CD4-positive, alpha-beta T cell (primary cell): ENCODE results near the gene ZSWIM5. TPM values are rescaled to one million over a fixed set of nuclear protein-coding genes. Genes with fewer than 3 reads are reported as not detected.
"Not testable (repeated sequence)": the region's sequence is repeated elsewhere in the genome, so short reads cannot be mapped to it uniquely, and the experiment has no call there.

Experiments
- ATAC-seq: fragments of 200-7000 bp; cut with Tn5 transposase; one replicate; pipeline ENCODE4 v1.10.0; 2022; ENCODE audit warnings: mild to moderate bottlenecking; ENCODE audit not compliant: poor library complexity
- CTCF ChIA-PET: fragments of 350-600 bp; sonication (Branson Sonifier 250); formaldehyde crosslinking; loops from one replicate; lab custom pipeline; 2021; ENCODE audit warnings: antibody characterized with exemption, inconsistent platforms; lab: Charles Lee
- POLR2A ChIA-PET: fragments of 350-600 bp; sonication (Branson Sonifier 250); formaldehyde crosslinking; loops from one replicate; lab custom pipeline; 2021; ENCODE audit warnings: antibody characterized with exemption, inconsistent platforms; lab: Charles Lee
- DNase-seq, 14 experiments: peaks; one replicate each; pipeline ENCODE4 v3.0.0-alpha.2; 2013 to 2020; ENCODE audit warnings: mixed read lengths in 2 of 14
- H3K27ac ChIP-seq, 2 donors: one replicate each; pipeline versions ENCODE4 v1.5.1 to v1.7.0; 2013; ENCODE audit warnings: low read length in 2 of 2, low read depth in 1 of 2, mild to moderate bottlenecking in 1 of 2
- H3K27me3 ChIP-seq, 2 experiments: 1 replicate in 1 of 2; 2 replicates in 1 of 2; pipeline versions ENCODE4 v1.6.1 to v1.7.0; 2013; ENCODE audit warnings: low read length in 2 of 2, control low read depth in 1 of 2, mild to moderate bottlenecking in 1 of 2, moderate library complexity in 1 of 2; ENCODE audit not compliant: insufficient read depth in 2 of 2, control insufficient read depth in 1 of 2
- H3K36me3 ChIP-seq: one replicate; pipeline ENCODE4 v1.6.1; 2013; ENCODE audit warnings: low read length, control low read depth; ENCODE audit not compliant: insufficient read depth
- H3K4me1 ChIP-seq: one replicate; pipeline ENCODE4 v1.6.1; 2013; ENCODE audit warnings: low read length, control low read depth; ENCODE audit not compliant: insufficient read depth
- H3K4me3 ChIP-seq: one replicate; pipeline ENCODE4 v1.5.1; 2013; ENCODE audit warnings: mild to moderate bottlenecking, low read length, moderate library complexity
- H3K9me3 ChIP-seq, 2 experiments: 1 replicate in 1 of 2; 2 replicates in 1 of 2; pipeline versions ENCODE4 v1.6.1 to v1.7.0; 2013; ENCODE audit warnings: low read length in 2 of 2, mild to moderate bottlenecking in 2 of 2, control low read depth in 1 of 2, moderate library complexity in 1 of 2; ENCODE audit not compliant: control insufficient read depth in 1 of 2, insufficient read depth in 1 of 2
- H3K27ac Mint-ChIP-seq: one replicate; pipeline ENCODE4 v1.8.0; 2020; ENCODE audit warnings: mixed read lengths
- H3K27me3 Mint-ChIP-seq: one replicate; pipeline ENCODE4 v1.8.0; 2021; ENCODE audit warnings: mixed read lengths
- H3K36me3 Mint-ChIP-seq: one replicate; pipeline ENCODE4 v1.8.0; 2021; ENCODE audit warnings: low read depth, mixed read lengths
- H3K4me1 Mint-ChIP-seq: one replicate; pipeline ENCODE4 v1.8.0; 2021; ENCODE audit warnings: low read depth, mixed read lengths
- H3K4me3 Mint-ChIP-seq: one replicate; pipeline ENCODE4 v1.8.0; 2020; ENCODE audit warnings: mild to moderate bottlenecking, mixed read lengths
- H3K9me3 Mint-ChIP-seq: one replicate; pipeline ENCODE4 v1.8.0; 2020; ENCODE audit warnings: mixed read lengths
- intact Hi-C, 2 experiments: fragments of 100-400 bp; cut with DNase I in 1 of 2; cut with micrococcal nuclease in 1 of 2; formaldehyde crosslinking; loops; one replicate each; pipeline versions ENCODE4 v1.15.1 to v1.9.0; 2023 to 2025; cut with DNase I, micrococcal nuclease
- total RNA-seq, 174 experiments: library from RNA in 2 of 174; stranded (reverse) in 2 of 174; gene quantifications; one replicate each; pipeline ENCODE4 v1.2.3 and lab custom pipeline; 2021 to 2026
- TF ChIP-seq, protein P1 (sequence below): fragments of 200-600 bp; IDR thresholded peaks from one replicate; pipeline ENCODE4 v1.8.0; 2022; ENCODE audit warnings: antibody characterized with exemption, mild to moderate bottlenecking

Gene ZSWIM5
- total RNA-seq, 2 experiments from 2014 or later = 0.91 to 1.1 TPM

GRCh38 chr1:45187725-45188124 lies 18.7 kb downstream of the ZSWIM5 start:
- Histone ChIP-seq H3K36me3 (no peaks in the 10 kb centered on the region), H3K4me3 (no peak overlapping the region), H3K27me3 (no peaks in the 10 kb centered on the region), H3K9me3 (no peaks in the 10 kb centered on the region), H3K27ac (no peak overlapping the region), H3K4me1 (no peaks in the 10 kb centered on the region)
- TF ChIP-seq, protein P1, sequence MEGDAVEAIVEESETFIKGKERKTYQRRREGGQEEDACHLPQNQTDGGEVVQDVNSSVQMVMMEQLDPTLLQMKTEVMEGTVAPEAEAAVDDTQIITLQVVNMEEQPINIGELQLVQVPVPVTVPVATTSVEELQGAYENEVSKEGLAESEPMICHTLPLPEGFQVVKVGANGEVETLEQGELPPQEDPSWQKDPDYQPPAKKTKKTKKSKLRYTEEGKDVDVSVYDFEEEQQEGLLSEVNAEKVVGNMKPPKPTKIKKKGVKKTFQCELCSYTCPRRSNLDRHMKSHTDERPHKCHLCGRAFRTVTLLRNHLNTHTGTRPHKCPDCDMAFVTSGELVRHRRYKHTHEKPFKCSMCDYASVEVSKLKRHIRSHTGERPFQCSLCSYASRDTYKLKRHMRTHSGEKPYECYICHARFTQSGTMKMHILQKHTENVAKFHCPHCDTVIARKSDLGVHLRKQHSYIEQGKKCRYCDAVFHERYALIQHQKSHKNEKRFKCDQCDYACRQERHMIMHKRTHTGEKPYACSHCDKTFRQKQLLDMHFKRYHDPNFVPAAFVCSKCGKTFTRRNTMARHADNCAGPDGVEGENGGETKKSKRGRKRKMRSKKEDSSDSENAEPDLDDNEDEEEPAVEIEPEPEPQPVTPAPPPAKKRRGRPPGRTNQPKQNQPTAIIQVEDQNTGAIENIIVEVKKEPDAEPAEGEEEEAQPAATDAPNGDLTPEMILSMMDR = no peak
- CTCF ChIA-PET = no interaction called here
- no peaks in the 10 kb centered on the region for H3K36me3 Mint-ChIP-seq
- intact Hi-C loops = no loop called here
- POLR2A ChIA-PET = no interaction called here
- no peaks in the 10 kb centered on the region for H3K27me3 Mint-ChIP-seq
- H3K4me1 Mint-ChIP-seq = no peaks in the 10 kb centered on the region
- no peak for ATAC-seq
- H3K27ac Mint-ChIP-seq = no peak overlapping the region
- H3K9me3 Mint-ChIP-seq = no peaks in the 10 kb centered on the region
- DNase-seq = no peak
- no peak overlapping the region for H3K4me3 Mint-ChIP-seq

DNA sequence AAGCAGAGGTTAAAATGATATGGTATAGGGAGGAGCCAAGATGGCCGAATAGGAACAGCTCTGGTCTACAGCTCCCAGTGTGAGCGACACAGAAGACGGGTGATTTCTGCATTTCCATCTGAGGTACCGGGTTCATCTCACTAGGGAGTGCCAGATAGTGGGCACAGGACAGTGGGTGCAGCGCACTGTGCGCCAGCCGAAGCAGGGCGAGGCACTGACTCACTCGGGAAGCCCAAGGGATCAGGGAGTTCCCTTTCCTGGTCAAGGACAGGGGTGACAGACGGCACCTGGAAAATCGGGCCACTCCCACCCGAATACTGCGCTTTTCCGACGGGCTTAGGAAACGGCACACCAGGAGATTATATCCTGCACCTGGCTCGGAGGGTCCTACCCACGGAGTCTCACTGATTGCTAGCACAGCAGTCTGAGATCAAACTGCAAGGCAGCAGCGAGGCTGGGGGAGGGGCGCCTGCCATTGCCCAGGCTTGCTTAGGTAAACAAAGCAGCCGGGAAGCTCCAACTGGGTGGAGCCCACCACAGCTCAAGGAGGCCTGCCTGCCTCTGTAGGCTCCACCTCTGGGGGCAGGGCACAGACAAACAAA lies 26.4 kb downstream of the ZSWIM5 start:
- H3K27me3 ChIP-seq, intact Hi-C loops, H3K27ac ChIP-seq, H3K4me3 ChIP-seq, H3K27ac Mint-ChIP-seq, POLR2A ChIA-PET, H3K36me3 Mint-ChIP-seq, DNase-seq, H3K4me1 ChIP-seq, CTCF ChIA-PET, H3K9me3 Mint-ChIP-seq, H3K9me3 ChIP-seq, ATAC-seq, H3K27me3 Mint-ChIP-seq, H3K36me3 ChIP-seq, H3K4me3 Mint-ChIP-seq, H3K4me1 Mint-ChIP-seq: not testable (repeated sequence)

DNA sequence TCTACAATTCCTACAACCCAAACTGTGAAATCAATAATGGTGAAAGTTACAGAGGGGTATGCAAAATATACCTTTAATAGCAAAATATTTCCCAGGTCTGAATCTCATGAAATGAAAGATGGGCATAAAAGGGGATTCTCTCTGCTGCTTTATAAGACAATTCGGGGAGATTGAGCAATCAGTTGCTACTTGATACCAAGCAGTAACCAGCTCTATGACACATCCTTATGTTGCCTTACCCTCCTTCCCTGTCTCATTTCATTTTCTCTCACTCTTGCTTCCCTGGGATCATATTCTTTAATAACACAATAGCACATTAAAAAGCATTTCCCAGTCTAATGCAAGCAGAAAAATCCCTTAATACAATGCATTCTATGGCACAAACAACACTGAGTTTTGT lies 29.0 kb downstream of the ZSWIM5 start:
- Mint-ChIP-seq H3K4me1 (no peaks in the 10 kb centered on the region), H3K27ac (no peak overlapping the region), H3K9me3 (no peaks in the 10 kb centered on the region), H3K36me3 (no peaks in the 10 kb centered on the region), H3K27me3 (peaks cover 8% of the 10 kb centered on the region), H3K4me3 (no peak overlapping the region)
- ATAC-seq (no peak), DNase-seq (no peak)
- POLR2A ChIA-PET = no interaction called here
- H3K4me3 ChIP-seq = no peak overlapping the region
- no peaks in the 10 kb centered on the region for H3K36me3 ChIP-seq
- CTCF ChIA-PET = no interaction called here
- H3K27me3 ChIP-seq = no peaks in the 10 kb centered on the region
- no peak overlapping the region for H3K27ac ChIP-seq
- intact Hi-C loops = no loop called here
- H3K4me1 ChIP-seq = no peaks in the 10 kb centered on the region
- H3K9me3 ChIP-seq = peaks cover 0 to 4% of the 10 kb centered on the region in 2 experiments
- TF ChIP-seq, protein P1 = no peak

DNA sequence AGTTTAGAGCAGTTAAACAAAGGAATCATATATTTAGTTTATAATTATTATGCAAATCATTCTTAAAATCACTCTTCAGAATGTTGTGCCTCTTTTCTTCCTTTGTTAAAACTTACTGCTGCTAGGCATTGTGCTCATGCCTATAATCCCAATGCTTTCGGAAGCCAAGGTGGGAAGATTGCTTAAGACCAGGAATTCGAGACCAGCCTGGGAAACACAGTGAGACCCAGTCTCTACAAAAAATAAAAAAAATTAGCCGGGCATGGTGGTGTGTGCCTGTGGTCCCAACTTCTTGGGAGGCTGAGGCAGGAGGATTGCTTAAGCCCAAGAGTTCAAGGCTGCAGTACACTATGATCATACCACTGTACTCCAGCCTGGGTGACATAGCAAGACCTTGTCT lies 33.6 kb downstream of the ZSWIM5 start:
- Mint-ChIP-seq H3K4me3 (no peak overlapping the region), H3K27me3 (peaks cover 4% of the 10 kb centered on the region), H3K36me3 (no peaks in the 10 kb centered on the region), H3K4me1 (no peaks in the 10 kb centered on the region), H3K27ac (no peak overlapping the region), H3K9me3 (no peaks in the 10 kb centered on the region)
- DNase-seq (no peak), ATAC-seq (no peak)
- POLR2A ChIA-PET = no interaction called here
- no peaks in the 10 kb centered on the region for H3K36me3 ChIP-seq
- no peaks in the 10 kb centered on the region for H3K4me1 ChIP-seq
- CTCF ChIA-PET = no interaction called here
- TF ChIP-seq, protein P1 = no peak
- H3K9me3 ChIP-seq = no peaks in the 10 kb centered on the region
- H3K27me3 ChIP-seq = no peaks in the 10 kb centered on the region
- intact Hi-C loops = no loop called here
- no peak overlapping the region for H3K4me3 ChIP-seq
- H3K27ac ChIP-seq = no peak overlapping the region
